HEK293 (cell line): ENCODE results near the gene LRRTM2.

Source experiments
- CTCF ChIA-PET: fragments of 350-600 bp; formaldehyde crosslinking; extraction: SDS; loops from one replicate; lab custom pipeline; 2021; ENCODE audit warnings: antibody characterized with exemption; lab: Yijun Ruan, JAX
- POLR2A ChIA-PET: fragments of 300-600 bp; formaldehyde crosslinking; extraction: SDS; loops from one replicate; lab custom pipeline; 2020; ENCODE audit warnings: antibody characterized with exemption, inconsistent platforms; lab: Yijun Ruan, JAX
- H3K27ac ChIP-seq: fragments of 200-500 bp; sonication (Bioruptor generic); 2 replicates; pipeline ENCODE4 v1.5.1; 2014; ENCODE audit warnings: low read depth, low read length, control low read depth, inconsistent platforms; ENCODE audit errors: extremely low read depth
- H3K36me3 ChIP-seq, 2 experiments: fragments of 200-500 bp in 1 of 2; sonication (Bioruptor generic) in 1 of 2; 1 replicate in 1 of 2; 2 replicates in 1 of 2; pipeline ENCODE4 v1.5.1; 2014 to 2017; ENCODE audit warnings: inconsistent platforms in 2 of 2, low read length in 2 of 2; ENCODE audit not compliant: control insufficient read depth in 2 of 2, insufficient read depth in 1 of 2
- H3K4me1 ChIP-seq: fragments of 200-500 bp; sonication (Bioruptor generic); 2 replicates; pipeline ENCODE4 v1.5.1; 2014; ENCODE audit warnings: mild to moderate bottlenecking, low read length, inconsistent platforms; ENCODE audit not compliant: control insufficient read depth, insufficient read depth
- H3K4me3 ChIP-seq: 2 replicates; pipeline ENCODE4 v1.5.1; 2011; ENCODE audit warnings: low read depth, mild to moderate bottlenecking, control low read depth, low read length, moderate library complexity
- H3K9me3 ChIP-seq: fragments of 200-500 bp; sonication (Bioruptor generic); 2 replicates; pipeline ENCODE4 v1.5.1; 2014; ENCODE audit warnings: low read depth, low read length, inconsistent platforms; ENCODE audit not compliant: control insufficient read depth, insufficient read depth
- BCL11A ChIP-seq: fragments of 450-650 bp; formaldehyde crosslinking; IDR thresholded peaks from 2 replicates; pipeline ENCODE4 v1.5.1; 2016; ENCODE audit warnings: low read depth, missing biosample characterization, missing genetic modification characterization
- OSR2 ChIP-seq: fragments of 450-650 bp; formaldehyde crosslinking; IDR thresholded peaks from 2 replicates; pipeline ENCODE4 v1.5.1; 2016; ENCODE audit warnings: missing biosample characterization, missing genetic modification characterization
- PRDM4 ChIP-seq: fragments of 450-650 bp; formaldehyde crosslinking; IDR thresholded peaks from 2 replicates; pipeline ENCODE4 v1.5.1; 2017; ENCODE audit warnings: missing biosample characterization, missing genetic modification characterization
- WT1 ChIP-seq: fragments of 450-650 bp; formaldehyde crosslinking; IDR thresholded peaks from 2 replicates; pipeline ENCODE4 v1.5.1; 2016; ENCODE audit warnings: missing biosample characterization, missing genetic modification characterization
- ZNF138 ChIP-seq: fragments of 450-650 bp; formaldehyde crosslinking; IDR thresholded peaks from 2 replicates; pipeline ENCODE4 v1.5.1; 2016; ENCODE audit warnings: missing biosample characterization, missing genetic modification characterization, borderline replicate concordance
- ZNF211 ChIP-seq: fragments of 450-650 bp; formaldehyde crosslinking; IDR thresholded peaks from 2 replicates; pipeline ENCODE4 v1.5.1; 2016; ENCODE audit warnings: low read depth, missing biosample characterization, missing genetic modification characterization
- ZNF214 ChIP-seq: fragments of 450-650 bp; formaldehyde crosslinking; IDR thresholded peaks from 2 replicates; pipeline ENCODE4 v1.5.1; 2017; ENCODE audit warnings: missing biosample characterization, mild to moderate bottlenecking, missing genetic modification characterization, borderline replicate concordance
- ZNF26 ChIP-seq: fragments of 450-650 bp; formaldehyde crosslinking; IDR thresholded peaks from 2 replicates; pipeline ENCODE4 v1.5.1; 2016; ENCODE audit warnings: missing biosample characterization, missing genetic modification characterization
- ZNF280D ChIP-seq: fragments of 450-650 bp; formaldehyde crosslinking; IDR thresholded peaks from 2 replicates; pipeline ENCODE4 v1.5.1; 2016; ENCODE audit warnings: missing biosample characterization, missing genetic modification characterization
- ZNF335 ChIP-seq: fragments of 450-650 bp; formaldehyde crosslinking; conservative IDR thresholded peaks from 2 replicates; pipeline ENCODE4 v1.5.1; 2016; ENCODE audit warnings: missing biosample characterization, missing genetic modification characterization
- ZNF398 ChIP-seq: fragments of 450-650 bp; formaldehyde crosslinking; IDR thresholded peaks from 2 replicates; pipeline ENCODE4 v1.5.1; 2017; ENCODE audit warnings: missing biosample characterization, missing genetic modification characterization
- ZNF560 ChIP-seq: fragments of 450-650 bp; formaldehyde crosslinking; IDR thresholded peaks from 2 replicates; pipeline ENCODE4 v1.5.1; 2017; ENCODE audit warnings: missing biosample characterization, missing genetic modification characterization, borderline replicate concordance
- ZNF561 ChIP-seq: fragments of 450-650 bp; IDR thresholded peaks from 2 replicates; pipeline ENCODE4 v1.5.1; 2018; ENCODE audit warnings: missing biosample characterization, missing genetic modification characterization, borderline replicate concordance
- ZNF621 ChIP-seq: fragments of 450-650 bp; formaldehyde crosslinking; IDR thresholded peaks from 2 replicates; pipeline ENCODE4 v1.5.1; 2017; ENCODE audit warnings: missing biosample characterization, missing genetic modification characterization
- ZNF639 ChIP-seq: fragments of 450-650 bp; formaldehyde crosslinking; IDR thresholded peaks from 2 replicates; pipeline ENCODE4 v1.5.1; 2016; ENCODE audit warnings: missing biosample characterization, missing genetic modification characterization
- ZNF837 ChIP-seq: fragments of 450-650 bp; formaldehyde crosslinking; IDR thresholded peaks from 2 replicates; pipeline ENCODE4 v1.5.1; 2016; ENCODE audit warnings: missing biosample characterization, missing genetic modification characterization
- ZSCAN23 ChIP-seq: fragments of 450-650 bp; formaldehyde crosslinking; IDR thresholded peaks from 2 replicates; pipeline ENCODE4 v1.5.1; 2016; ENCODE audit warnings: missing biosample characterization, missing genetic modification characterization

The LRRTM2 gene

GRCh38 chr5:138840103-138840502 is 35.0 kb downstream of the LRRTM2 start:
- H3K4me3 ChIP-seq: no peak overlapping the region
- ChIA-PET CTCF (interaction anchor here (0.6 to 1.0 kb wide), 3 partner anchors 21 to 1264 kb away, joined by 3 read pairs; no protein-coding TSS in a partner anchor), POLR2A (no interaction called here)
- no peak for TF ChIP-seq ZNF398 (tag by site-specific recombination)
- TF ChIP-seq ZNF639 (tag by site-specific recombination): no peak
- no peak for TF ChIP-seq PRDM4 (tag by site-specific recombination)
- no peak for TF ChIP-seq ZNF621 (tag by site-specific recombination)
- no peak for TF ChIP-seq ZNF561
- TF ChIP-seq ZNF837: no peak
- TF ChIP-seq WT1: no peak
- TF ChIP-seq ZNF560 (tag by site-specific recombination): no peak
- TF ChIP-seq BCL11A (tag by site-specific recombination): no peak
- no peak for TF ChIP-seq ZNF211 (tag by site-specific recombination)
- TF ChIP-seq OSR2 (tag by site-specific recombination): no peak
- TF ChIP-seq ZSCAN23 (tag by site-specific recombination): no peak
- no peak for TF ChIP-seq ZNF280D (tag by site-specific recombination)
- TF ChIP-seq ZNF26: no peak
- no peak for TF ChIP-seq ZNF335
- no peak for TF ChIP-seq ZNF138 (tag by site-specific recombination)
- TF ChIP-seq ZNF214: no peak
- TF ChIP-seq, all 188 proteins: peak for 0
- H3K27ac ChIP-seq: no peak overlapping the region
- H3K36me3 ChIP-seq: no peaks in the 10 kb centered on the region
- H3K4me1 ChIP-seq: peaks cover 14% of the 10 kb centered on the region
- H3K9me3 ChIP-seq: no peaks in the 10 kb centered on the region
